ENCODE measurements around the gene PSTPIP2. TPM values are rescaled to one million over a fixed set of nuclear protein-coding genes. Genes with fewer than 3 reads are reported as not detected.
"Not testable (repeated sequence)": the region's sequence is repeated elsewhere in the genome, so short reads cannot be mapped to it uniquely, and the experiment has no call there.

Gene PSTPIP2
- total RNA-seq, 1 donor from 2014 or later: 6.2 TPM

GRCh38 chr18:45962461-45962860 lies 109.6 kb downstream of the PSTPIP2 start:
- H3K27ac ChIP-seq: no peak overlapping the region
- H3K9me3 Mint-ChIP-seq: no peaks in the 10 kb centered on the region
- H3K4me1 Mint-ChIP-seq: peaks cover 2% of the 10 kb centered on the region
- H4K20me1 ChIP-seq (ENCODE audit: low read depth): peaks cover 7% of the 10 kb centered on the region
- H3K27ac Mint-ChIP-seq: no peak overlapping the region
- peaks cover under 1% of the 10 kb centered on the region for H3K27me3 Mint-ChIP-seq (ENCODE audit: insufficient read depth, low read depth)
- H3K27me3 ChIP-seq: peaks cover 1% of the 10 kb centered on the region
- no peak for DNase-seq (ENCODE audit: low spot score)
- H3K36me3 Mint-ChIP-seq: peaks cover 3% of the 10 kb centered on the region
- no peak overlapping the region for H3K4me3 ChIP-seq
- H3K4me2 ChIP-seq: no peak overlapping the region
- H3K79me2 ChIP-seq (ENCODE audit: low read depth): peaks cover 29% of the 10 kb centered on the region
- no peak overlapping the region for H3K9ac ChIP-seq
- no peaks in the 10 kb centered on the region for H3K36me3 ChIP-seq
- no peaks in the 10 kb centered on the region for H3K4me1 ChIP-seq
- no peak overlapping the region for H2AFZ ChIP-seq (replicated peaks)
- TF ChIP-seq EZH2 (IDR thresholded peaks at IDR 0.05) (no peak), EZH2phosphoT487 (IDR thresholded peaks at IDR 0.05) (no peak)
- TF ChIP-seq, protein P1, sequence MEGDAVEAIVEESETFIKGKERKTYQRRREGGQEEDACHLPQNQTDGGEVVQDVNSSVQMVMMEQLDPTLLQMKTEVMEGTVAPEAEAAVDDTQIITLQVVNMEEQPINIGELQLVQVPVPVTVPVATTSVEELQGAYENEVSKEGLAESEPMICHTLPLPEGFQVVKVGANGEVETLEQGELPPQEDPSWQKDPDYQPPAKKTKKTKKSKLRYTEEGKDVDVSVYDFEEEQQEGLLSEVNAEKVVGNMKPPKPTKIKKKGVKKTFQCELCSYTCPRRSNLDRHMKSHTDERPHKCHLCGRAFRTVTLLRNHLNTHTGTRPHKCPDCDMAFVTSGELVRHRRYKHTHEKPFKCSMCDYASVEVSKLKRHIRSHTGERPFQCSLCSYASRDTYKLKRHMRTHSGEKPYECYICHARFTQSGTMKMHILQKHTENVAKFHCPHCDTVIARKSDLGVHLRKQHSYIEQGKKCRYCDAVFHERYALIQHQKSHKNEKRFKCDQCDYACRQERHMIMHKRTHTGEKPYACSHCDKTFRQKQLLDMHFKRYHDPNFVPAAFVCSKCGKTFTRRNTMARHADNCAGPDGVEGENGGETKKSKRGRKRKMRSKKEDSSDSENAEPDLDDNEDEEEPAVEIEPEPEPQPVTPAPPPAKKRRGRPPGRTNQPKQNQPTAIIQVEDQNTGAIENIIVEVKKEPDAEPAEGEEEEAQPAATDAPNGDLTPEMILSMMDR (IDR thresholded peaks at IDR 0.05): no peak
- H3K9me3 ChIP-seq (ENCODE audit: low read depth): no peaks in the 10 kb centered on the region
- H3F3A ChIP-seq (ENCODE audit: low read depth): peaks cover 8% of the 10 kb centered on the region
- H3K4me3 Mint-ChIP-seq: no peak overlapping the region

DNA sequence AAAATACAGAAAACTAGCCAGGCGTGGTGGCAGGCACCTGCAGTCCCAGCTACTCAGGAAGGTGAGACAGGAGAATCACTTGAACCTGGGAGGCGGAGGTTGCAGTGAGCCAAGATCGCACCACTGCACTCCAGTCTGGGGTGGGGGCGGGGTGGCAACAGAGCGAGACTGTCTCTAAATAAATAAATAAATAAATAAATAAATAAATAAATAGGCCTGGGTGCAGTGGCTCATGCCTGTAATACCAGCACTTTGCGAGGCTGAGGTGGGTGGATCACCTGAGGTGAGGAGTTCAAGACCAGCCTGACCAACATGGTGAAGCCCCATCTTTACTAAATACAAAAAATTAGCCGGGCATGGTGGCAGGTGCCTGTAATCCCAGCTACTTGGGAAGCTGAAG lies 112.6 kb downstream of the PSTPIP2 start:
- not testable (repeated sequence) for H3K4me1 ChIP-seq; H3K9ac ChIP-seq; H3K4me1 Mint-ChIP-seq; H3K27ac ChIP-seq; DNase-seq (ENCODE audit: low spot score); H3K27me3 ChIP-seq; H3K9me3 ChIP-seq (ENCODE audit: low read depth); H3K27ac Mint-ChIP-seq; H3K36me3 Mint-ChIP-seq; H3K4me3 ChIP-seq; H4K20me1 ChIP-seq (ENCODE audit: low read depth); H3K9me3 Mint-ChIP-seq; H3K4me3 Mint-ChIP-seq; H3K4me2 ChIP-seq; H3F3A ChIP-seq (ENCODE audit: low read depth); H2AFZ ChIP-seq (replicated peaks); H3K36me3 ChIP-seq; H3K79me2 ChIP-seq (ENCODE audit: low read depth); H3K27me3 Mint-ChIP-seq (ENCODE audit: insufficient read depth, low read depth)

DNA sequence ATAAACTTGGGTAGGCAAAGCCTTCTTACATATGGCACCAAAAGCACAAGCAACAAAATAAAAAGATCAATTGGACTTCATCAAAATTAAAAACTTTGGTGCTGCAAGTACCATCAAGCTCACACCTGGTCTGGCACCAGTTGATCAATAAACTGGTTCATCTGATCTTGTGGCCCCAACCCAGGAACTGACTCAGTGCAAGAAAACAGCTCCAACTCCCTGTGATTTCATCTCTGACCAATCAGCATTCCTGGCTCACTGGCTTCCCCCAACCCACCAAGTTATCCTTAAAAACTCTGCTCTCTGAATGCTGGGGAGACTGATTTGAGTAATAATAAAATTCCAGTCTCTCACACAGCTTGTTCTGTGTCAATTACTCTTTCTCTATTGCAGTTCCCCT lies 113.3 kb downstream of the PSTPIP2 start:
- no peak overlapping the region for H2AFZ ChIP-seq (replicated peaks)
- no peak overlapping the region for H3K4me2 ChIP-seq

DNA sequence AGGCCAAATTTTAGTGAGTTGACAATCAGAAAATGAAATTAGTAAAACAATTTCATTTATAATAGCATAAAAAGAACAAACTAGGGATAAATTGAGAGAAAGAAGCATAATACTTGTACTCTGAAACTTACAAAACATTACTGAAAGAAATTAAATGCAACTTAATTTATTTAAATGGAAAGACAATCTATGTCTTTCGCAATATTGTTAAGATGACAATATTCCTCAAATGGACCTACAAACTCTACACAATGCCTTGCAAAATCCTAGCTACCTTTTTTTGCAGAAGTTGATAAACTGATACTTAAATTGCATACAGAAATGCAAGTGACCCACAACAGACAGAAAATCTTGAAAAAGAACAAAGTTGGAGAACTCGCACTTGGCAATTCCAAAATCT lies 114.0 kb downstream of the PSTPIP2 start:
- H3K4me1 ChIP-seq: no peaks in the 10 kb centered on the region
- H3K79me2 ChIP-seq (ENCODE audit: low read depth): peaks cover 5% of the 10 kb centered on the region
- no peaks in the 10 kb centered on the region for H3K27me3 ChIP-seq
- no peak overlapping the region for H3K9ac ChIP-seq
- no peak for DNase-seq (ENCODE audit: low spot score)
- Mint-ChIP-seq H3K27ac (no peak overlapping the region), H3K27me3 (ENCODE audit: insufficient read depth, low read depth) (no peaks in the 10 kb centered on the region), H3K4me1 (no peaks in the 10 kb centered on the region), H3K9me3 (no peaks in the 10 kb centered on the region), H3K36me3 (peaks cover 8% of the 10 kb centered on the region), H3K4me3 (no peak overlapping the region)
- H3K36me3 ChIP-seq: no peaks in the 10 kb centered on the region
- H2AFZ ChIP-seq (replicated peaks): no peak overlapping the region
- no peaks in the 10 kb centered on the region for H3K9me3 ChIP-seq (ENCODE audit: low read depth)
- H3K4me3 ChIP-seq: no peak overlapping the region
- H3F3A ChIP-seq (ENCODE audit: low read depth): no peaks in the 10 kb centered on the region
- no peak overlapping the region for H3K4me2 ChIP-seq
- H4K20me1 ChIP-seq (ENCODE audit: low read depth): peaks cover 7% of the 10 kb centered on the region
- no peak for TF ChIP-seq EZH2 (IDR thresholded peaks at IDR 0.05)
- no peak for TF ChIP-seq EZH2phosphoT487 (IDR thresholded peaks at IDR 0.05)
- TF ChIP-seq, protein P1 (IDR thresholded peaks at IDR 0.05): no peak
- no peak overlapping the region for H3K27ac ChIP-seq

More for the DNA sequence above, 113.3 kb downstream of the PSTPIP2 start:
- no peak overlapping the region for H3K9ac ChIP-seq
- Mint-ChIP-seq H3K4me1 (no peaks in the 10 kb centered on the region), H3K4me3 (no peak overlapping the region), H3K27me3 (ENCODE audit: insufficient read depth, low read depth) (no peaks in the 10 kb centered on the region), H3K27ac (no peak overlapping the region), H3K9me3 (no peaks in the 10 kb centered on the region), H3K36me3 (peaks cover 2% of the 10 kb centered on the region)
- DNase-seq (ENCODE audit: low spot score): no peak
- no peaks in the 10 kb centered on the region for H3K36me3 ChIP-seq
- no peaks in the 10 kb centered on the region for H3F3A ChIP-seq (ENCODE audit: low read depth)
- H3K79me2 ChIP-seq (ENCODE audit: low read depth): peaks cover 5% of the 10 kb centered on the region
- H3K4me1 ChIP-seq: no peaks in the 10 kb centered on the region
- H3K4me3 ChIP-seq: no peak overlapping the region
- no peak overlapping the region for H3K27ac ChIP-seq
- peaks cover 7% of the 10 kb centered on the region for H4K20me1 ChIP-seq (ENCODE audit: low read depth)
- TF ChIP-seq EZH2phosphoT487 (IDR thresholded peaks at IDR 0.05): no peak
- TF ChIP-seq, protein P1 (IDR thresholded peaks at IDR 0.05): no peak
- no peak for TF ChIP-seq EZH2 (IDR thresholded peaks at IDR 0.05)
- H3K9me3 ChIP-seq (ENCODE audit: low read depth): no peaks in the 10 kb centered on the region
- H3K27me3 ChIP-seq: no peaks in the 10 kb centered on the region
